Activated T-cell treated with anti-CD3 and anti-CD28 coated beads, Interleukin-2, amount 50 U/mL, for 1 hour (primary cell): ENCODE data around the gene ZNF365.

Source experiments
- DNase-seq: peaks from one replicate; pipeline ENCODE4 v3.0.0-alpha.2; 2020

Gene ZNF365

GRCh38 chr10:62422068-62422590, 48.0 kb downstream of the ZNF365 start:
- DNase-seq, result no peak

GRCh38 chr10:62424026-62424425, 49.9 kb downstream of the ZNF365 start:
- no peak for DNase-seq

GRCh38 chr10:62426086-62426485, 51.9 kb downstream of the ZNF365 start:
- DNase-seq, result no peak

- DNase-seq, result no peak
Observed at GRCh38 chr10:62426600-62426999, 52.4 kb downstream of the ZNF365 start.

GRCh38 chr10:62430881-62431280, 56.7 kb downstream of the ZNF365 start:
- no peak for DNase-seq

- DNase-seq, result no peak
Observed at GRCh38 chr10:62433181-62433692, 59.1 kb downstream of the ZNF365 start.

GRCh38 chr10:62433901-62434300, 59.7 kb downstream of the ZNF365 start:
- no peak for DNase-seq

GRCh38 chr10:62437696-62438095, 63.5 kb downstream of the ZNF365 start:
- DNase-seq, result no peak

GRCh38 chr10:62442006-62442405, 67.8 kb downstream of the ZNF365 start:
- DNase-seq, result no peak

- no peak for DNase-seq
Observed at GRCh38 chr10:62442894-62443669, 68.9 kb downstream of the ZNF365 start.

- DNase-seq, result no peak
Observed at GRCh38 chr10:62443866-62444265, 69.7 kb downstream of the ZNF365 start.

- no peak for DNase-seq
Observed at GRCh38 chr10:62446627-62447026, 72.5 kb downstream of the ZNF365 start.

GRCh38 chr10:62450912-62451610, 76.9 kb downstream of the ZNF365 start:
- no peak for DNase-seq

- no peak for DNase-seq
Observed at GRCh38 chr10:62451611-62451975, 77.4 kb downstream of the ZNF365 start.
